HCT116 (cell line): ENCODE data around the gene NUMB.

Experiments
- CEBPB ChIP-seq: IDR thresholded peaks from 2 replicates; pipeline ENCODE4 v1.6.1; 2012; ENCODE audit warnings: low read depth
- EZH2 ChIP-seq: fragments of 200-600 bp; sonication (generic); IDR thresholded peaks from 2 replicates; pipeline ENCODE4 v1.6.1; 2017; ENCODE audit warnings: antibody characterized with exemption, mixed run types
- POLR2A ChIP-seq: IDR thresholded peaks from 2 replicates; pipeline ENCODE4 v1.7.0; 2011; ENCODE audit warnings: borderline replicate concordance; ENCODE audit not compliant: insufficient read depth, insufficient read length; ENCODE audit errors: extremely low read depth
- SRF ChIP-seq: IDR thresholded peaks from 2 replicates; pipeline ENCODE4 v1.6.1; 2012; ENCODE audit warnings: low read depth
- ZBTB33 ChIP-seq: IDR thresholded peaks from 2 replicates; pipeline ENCODE4 v1.6.1; 2011; ENCODE audit warnings: mild to moderate bottlenecking, low read length, moderate library complexity; ENCODE audit not compliant: insufficient replicate concordance; ENCODE audit errors: extremely low read depth
- ZFX ChIP-seq: fragments of 450-650 bp; IDR thresholded peaks from 2 replicates; pipeline ENCODE4 v1.6.1; 2017
- ZNF274 ChIP-seq: fragments of 200-500 bp; sonication (Bioruptor generic); IDR thresholded peaks from 2 replicates; pipeline ENCODE4 v1.6.1; 2014; ENCODE audit warnings: mild to moderate bottlenecking, low read depth, low read length, inconsistent platforms
- TF ChIP-seq, protein P1 (sequence below), 3 experiments: fragments of 200-600 bp in 1 of 3; sonication (generic) in 1 of 3; IDR thresholded peaks in 2 of 3; conservative IDR thresholded peaks in 1 of 3; 2 replicates each; pipeline ENCODE4 v1.5.1; 2012 to 2017; ENCODE audit warnings: low read depth in 2 of 3, low read length in 2 of 3, antibody characterized with exemption in 1 of 3, borderline replicate concordance in 1 of 3, control low read depth in 1 of 3, mild to moderate bottlenecking in 1 of 3, mixed read lengths in 1 of 3, mixed run types in 1 of 3, moderate library complexity in 1 of 3; ENCODE audit not compliant: insufficient read depth in 1 of 3
- TF ChIP-seq, protein P2 (sequence below): IDR thresholded peaks from 2 replicates; pipeline ENCODE4 v1.6.1; 2012; ENCODE audit warnings: low read depth

GRCh38 chr14:73502017-73502619 lies 43.8 kb upstream of the NUMB start:
- TF ChIP-seq POLR2A (no peak), ZFX (no peak), ZBTB33 (no peak), ZNF274 (no peak), EZH2 (no peak), SRF (no peak), CEBPB (no peak)
- TF ChIP-seq, protein P1, sequence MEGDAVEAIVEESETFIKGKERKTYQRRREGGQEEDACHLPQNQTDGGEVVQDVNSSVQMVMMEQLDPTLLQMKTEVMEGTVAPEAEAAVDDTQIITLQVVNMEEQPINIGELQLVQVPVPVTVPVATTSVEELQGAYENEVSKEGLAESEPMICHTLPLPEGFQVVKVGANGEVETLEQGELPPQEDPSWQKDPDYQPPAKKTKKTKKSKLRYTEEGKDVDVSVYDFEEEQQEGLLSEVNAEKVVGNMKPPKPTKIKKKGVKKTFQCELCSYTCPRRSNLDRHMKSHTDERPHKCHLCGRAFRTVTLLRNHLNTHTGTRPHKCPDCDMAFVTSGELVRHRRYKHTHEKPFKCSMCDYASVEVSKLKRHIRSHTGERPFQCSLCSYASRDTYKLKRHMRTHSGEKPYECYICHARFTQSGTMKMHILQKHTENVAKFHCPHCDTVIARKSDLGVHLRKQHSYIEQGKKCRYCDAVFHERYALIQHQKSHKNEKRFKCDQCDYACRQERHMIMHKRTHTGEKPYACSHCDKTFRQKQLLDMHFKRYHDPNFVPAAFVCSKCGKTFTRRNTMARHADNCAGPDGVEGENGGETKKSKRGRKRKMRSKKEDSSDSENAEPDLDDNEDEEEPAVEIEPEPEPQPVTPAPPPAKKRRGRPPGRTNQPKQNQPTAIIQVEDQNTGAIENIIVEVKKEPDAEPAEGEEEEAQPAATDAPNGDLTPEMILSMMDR (IDR thresholded peaks at IDR 0.05 in 2 of 3, conservative IDR thresholded peaks at IDR 0.05 in 1 of 3; ENCODE audit: borderline replicate concordance in 1 of 3, insufficient read depth in 1 of 3, low read depth in 2 of 3, low read length in 2 of 3): no peak
- TF ChIP-seq, protein P2, sequence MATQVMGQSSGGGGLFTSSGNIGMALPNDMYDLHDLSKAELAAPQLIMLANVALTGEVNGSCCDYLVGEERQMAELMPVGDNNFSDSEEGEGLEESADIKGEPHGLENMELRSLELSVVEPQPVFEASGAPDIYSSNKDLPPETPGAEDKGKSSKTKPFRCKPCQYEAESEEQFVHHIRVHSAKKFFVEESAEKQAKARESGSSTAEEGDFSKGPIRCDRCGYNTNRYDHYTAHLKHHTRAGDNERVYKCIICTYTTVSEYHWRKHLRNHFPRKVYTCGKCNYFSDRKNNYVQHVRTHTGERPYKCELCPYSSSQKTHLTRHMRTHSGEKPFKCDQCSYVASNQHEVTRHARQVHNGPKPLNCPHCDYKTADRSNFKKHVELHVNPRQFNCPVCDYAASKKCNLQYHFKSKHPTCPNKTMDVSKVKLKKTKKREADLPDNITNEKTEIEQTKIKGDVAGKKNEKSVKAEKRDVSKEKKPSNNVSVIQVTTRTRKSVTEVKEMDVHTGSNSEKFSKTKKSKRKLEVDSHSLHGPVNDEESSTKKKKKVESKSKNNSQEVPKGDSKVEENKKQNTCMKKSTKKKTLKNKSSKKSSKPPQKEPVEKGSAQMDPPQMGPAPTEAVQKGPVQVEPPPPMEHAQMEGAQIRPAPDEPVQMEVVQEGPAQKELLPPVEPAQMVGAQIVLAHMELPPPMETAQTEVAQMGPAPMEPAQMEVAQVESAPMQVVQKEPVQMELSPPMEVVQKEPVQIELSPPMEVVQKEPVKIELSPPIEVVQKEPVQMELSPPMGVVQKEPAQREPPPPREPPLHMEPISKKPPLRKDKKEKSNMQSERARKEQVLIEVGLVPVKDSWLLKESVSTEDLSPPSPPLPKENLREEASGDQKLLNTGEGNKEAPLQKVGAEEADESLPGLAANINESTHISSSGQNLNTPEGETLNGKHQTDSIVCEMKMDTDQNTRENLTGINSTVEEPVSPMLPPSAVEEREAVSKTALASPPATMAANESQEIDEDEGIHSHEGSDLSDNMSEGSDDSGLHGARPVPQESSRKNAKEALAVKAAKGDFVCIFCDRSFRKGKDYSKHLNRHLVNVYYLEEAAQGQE: no peak
